Measurements from ENCODE around the gene DYNC2I2.

GRCh38 chr9:128642675-128643245, 13.9 kb downstream of the DYNC2I2 start:
- TF ChIP-seq CTCF (IDR thresholded peaks at IDR 0.05) (no peak), JUND (IDR thresholded peaks at IDR 0.05) (no peak), EP300 (IDR thresholded peaks at IDR 0.05; ENCODE audit: borderline replicate concordance in 1 of 2, low read depth in 1 of 2, low read length in 1 of 2) (no peak), POLR2AphosphoS5 (IDR thresholded peaks at IDR 0.05; ENCODE audit: low read depth, low read length) (no peak), SIN3A (IDR thresholded peaks at IDR 0.05; ENCODE audit: borderline replicate concordance, low read depth, low read length) (no peak), NFIC (IDR thresholded peaks at IDR 0.05; ENCODE audit: borderline replicate concordance) (no peak), EZH2phosphoT487 (IDR thresholded peaks at IDR 0.05; ENCODE audit: borderline replicate concordance, low read depth) (no peak), MAX (IDR thresholded peaks at IDR 0.05; ENCODE audit: low read depth) (no peak), ZBTB33 (IDR thresholded peaks at IDR 0.05; ENCODE audit: borderline replicate concordance, low read depth) (no peak), USF2 (IDR thresholded peaks at IDR 0.05; ENCODE audit: borderline replicate concordance, low read depth, low read length) (no peak), GABPA (IDR thresholded peaks at IDR 0.05; ENCODE audit: low read depth) (no peak), RXRA (IDR thresholded peaks at IDR 0.05; ENCODE audit: borderline replicate concordance, low read depth) (no peak)

Data from SK-N-SH (cell line).